Epithelial cell of esophagus (primary cell): Measurements from ENCODE around the gene CENPU.

ENCODE experiments used
- DNase-seq: peaks from one replicate; pipeline ENCODE4 v3.0.0; 2010; ENCODE audit warnings: low read depth
- H3K4me3 ChIP-seq: 2 replicates; pipeline ENCODE4 v1.5.1; 2011; ENCODE audit warnings: mild to moderate bottlenecking, low read length, control low read depth
- TF ChIP-seq, protein P1 (sequence below): IDR thresholded peaks from 2 replicates; pipeline ENCODE4 v1.5.1; 2011; ENCODE audit warnings: low read depth, mild to moderate bottlenecking, low read length, control low read depth, inconsistent platforms; ENCODE audit not compliant: insufficient read depth; ENCODE audit errors: missing control alignments

Gene CENPU

DNA sequence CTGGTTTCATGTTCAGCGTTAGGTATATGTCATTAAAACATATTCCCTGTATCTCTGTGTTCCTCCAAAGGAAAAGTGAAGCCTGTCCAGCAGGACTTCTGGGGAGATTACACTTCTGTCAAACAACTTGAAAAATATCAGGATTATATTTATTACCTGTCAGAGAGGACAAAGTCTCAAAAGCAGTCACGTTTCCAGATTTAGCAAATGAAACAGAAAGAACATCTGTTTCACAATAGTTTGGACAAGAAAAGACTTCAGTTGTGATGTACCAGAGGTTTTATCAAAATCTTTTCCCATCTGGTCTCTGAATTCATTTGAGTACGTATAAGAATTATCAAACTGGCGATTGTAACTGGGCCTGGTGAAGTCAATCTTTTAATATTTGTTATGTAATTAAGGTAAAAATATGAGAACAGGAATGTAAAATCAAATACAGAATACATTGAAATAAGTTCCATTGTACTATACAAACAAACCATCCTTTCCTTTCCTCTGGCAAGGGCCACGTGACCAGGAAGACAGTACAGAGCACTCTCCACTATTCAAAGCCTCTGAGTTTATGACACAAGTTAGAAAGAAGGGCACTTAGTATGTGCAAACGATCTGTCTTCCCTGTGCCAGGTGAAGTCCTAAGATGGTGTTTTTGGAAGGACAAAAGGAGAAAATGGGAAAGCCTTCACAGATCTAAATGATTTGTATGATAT lies 87.8 kb downstream of the CENPU start:
- DNase-seq = no peak
- TF ChIP-seq, protein P1, sequence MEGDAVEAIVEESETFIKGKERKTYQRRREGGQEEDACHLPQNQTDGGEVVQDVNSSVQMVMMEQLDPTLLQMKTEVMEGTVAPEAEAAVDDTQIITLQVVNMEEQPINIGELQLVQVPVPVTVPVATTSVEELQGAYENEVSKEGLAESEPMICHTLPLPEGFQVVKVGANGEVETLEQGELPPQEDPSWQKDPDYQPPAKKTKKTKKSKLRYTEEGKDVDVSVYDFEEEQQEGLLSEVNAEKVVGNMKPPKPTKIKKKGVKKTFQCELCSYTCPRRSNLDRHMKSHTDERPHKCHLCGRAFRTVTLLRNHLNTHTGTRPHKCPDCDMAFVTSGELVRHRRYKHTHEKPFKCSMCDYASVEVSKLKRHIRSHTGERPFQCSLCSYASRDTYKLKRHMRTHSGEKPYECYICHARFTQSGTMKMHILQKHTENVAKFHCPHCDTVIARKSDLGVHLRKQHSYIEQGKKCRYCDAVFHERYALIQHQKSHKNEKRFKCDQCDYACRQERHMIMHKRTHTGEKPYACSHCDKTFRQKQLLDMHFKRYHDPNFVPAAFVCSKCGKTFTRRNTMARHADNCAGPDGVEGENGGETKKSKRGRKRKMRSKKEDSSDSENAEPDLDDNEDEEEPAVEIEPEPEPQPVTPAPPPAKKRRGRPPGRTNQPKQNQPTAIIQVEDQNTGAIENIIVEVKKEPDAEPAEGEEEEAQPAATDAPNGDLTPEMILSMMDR = no peak
- H3K4me3 ChIP-seq = no peak overlapping the region

DNA sequence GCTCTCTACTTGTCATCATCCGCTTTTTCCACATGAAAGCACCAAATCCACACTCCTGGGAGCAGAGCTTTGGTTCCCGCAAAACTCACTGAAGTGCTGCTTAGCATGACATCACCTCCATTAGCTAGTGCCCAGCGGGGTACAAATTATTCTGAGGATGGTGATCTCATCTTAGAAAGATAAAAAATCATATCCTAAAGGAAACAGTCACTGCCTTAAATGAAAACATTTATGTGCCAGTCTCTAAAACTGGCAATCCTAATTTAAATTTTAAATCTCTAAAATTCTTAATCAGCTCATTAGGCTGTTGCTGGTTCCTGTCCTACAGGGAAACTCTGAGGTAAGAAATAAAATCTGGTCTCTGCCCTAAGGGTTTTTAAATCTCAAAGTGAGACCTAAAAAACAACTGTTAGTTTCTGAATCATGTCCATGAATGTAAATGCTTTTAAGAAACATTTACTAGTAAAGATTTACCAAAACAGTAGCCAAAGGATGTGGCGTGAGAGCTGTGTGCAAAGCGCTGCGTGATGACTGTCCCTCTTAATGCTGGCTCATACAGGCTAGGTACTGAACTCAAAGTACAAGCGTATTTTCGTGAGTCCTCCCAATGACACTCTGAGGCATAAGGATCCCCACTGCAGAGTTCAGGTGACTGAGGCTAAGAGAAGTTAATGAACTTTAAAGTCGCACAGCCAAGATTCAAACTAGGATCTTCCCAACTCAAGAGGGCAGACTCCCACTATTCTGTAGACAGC lies 89.2 kb downstream of the CENPU start:
- H3K4me3 ChIP-seq = no peak overlapping the region
- no peak for DNase-seq
- TF ChIP-seq, protein P1 = no peak
